GM23338 (cell line): ENCODE data around the gene TTLL9. TPM values are rescaled to one million over a fixed set of nuclear protein-coding genes. Genes with fewer than 3 reads are reported as not detected.

Experiments used
- ATAC-seq: fragments of 200-7000 bp; cut with Tn5 transposase; 3 replicates; pipeline ENCODE4 v1.9.1; 2020
- DNase-seq: peaks from one replicate; pipeline ENCODE4 v3.0.0-alpha.2; 2015; ENCODE audit warnings: low spot score
- H2AFZ ChIP-seq: fragments of 200-600 bp; sonication (generic); 2 replicates; pipeline ENCODE4 v1.8.0; 2016; ENCODE audit warnings: antibody characterized with exemption, mild to moderate bottlenecking, moderate library complexity
- H3F3A ChIP-seq: fragments of 200-600 bp; sonication (generic); replicated peaks from 2 replicates; pipeline ENCODE4 v1.8.0; 2017; ENCODE audit warnings: antibody characterized with exemption, mixed run types, low read depth
- H3K27ac ChIP-seq: fragments of 200-600 bp; sonication (generic); 2 replicates; pipeline ENCODE4 v1.6.1; 2016; ENCODE audit warnings: low read depth
- H3K27me3 ChIP-seq: fragments of 200-600 bp; sonication (generic); 2 replicates; pipeline ENCODE4 v1.8.0; 2016; ENCODE audit warnings: mild to moderate bottlenecking, mixed run types, moderate library complexity; ENCODE audit not compliant: insufficient read depth
- H3K36me3 ChIP-seq: fragments of 200-600 bp; sonication (generic); 2 replicates; pipeline ENCODE4 v1.8.0; 2016; ENCODE audit warnings: mild to moderate bottlenecking; ENCODE audit not compliant: insufficient read depth
- H3K4me1 ChIP-seq: fragments of 200-600 bp; sonication (generic); 2 replicates; pipeline ENCODE4 v1.8.0; 2016; ENCODE audit warnings: mild to moderate bottlenecking, moderate library complexity; ENCODE audit not compliant: insufficient read depth
- H3K4me2 ChIP-seq: fragments of 200-600 bp; sonication (generic); 2 replicates; pipeline ENCODE4 v1.7.1; 2017; ENCODE audit warnings: mixed run types
- H3K4me3 ChIP-seq: fragments of 200-600 bp; sonication (generic); 2 replicates; pipeline ENCODE4 v1.6.1; 2016; ENCODE audit warnings: mixed run types
- H3K79me2 ChIP-seq: fragments of 200-600 bp; sonication (generic); replicated peaks from 2 replicates; pipeline ENCODE4 v1.8.0; 2017; ENCODE audit warnings: mild to moderate bottlenecking; ENCODE audit not compliant: insufficient read depth
- H3K9me2 ChIP-seq: fragments of 200-600 bp; sonication (generic); 2 replicates; pipeline ENCODE4 v1.8.0; 2017; ENCODE audit not compliant: insufficient read depth
- H4K20me1 ChIP-seq: fragments of 200-600 bp; sonication (generic); replicated peaks from 2 replicates; pipeline ENCODE4 v1.8.0; 2017; ENCODE audit warnings: mild to moderate bottlenecking; ENCODE audit not compliant: insufficient read depth
- H3K27ac Mint-ChIP-seq: 2 replicates; pipeline ENCODE4 v1.8.0; 2020; ENCODE audit warnings: inconsistent platforms, mild to moderate bottlenecking, moderate library complexity, mixed read lengths
- H3K27me3 Mint-ChIP-seq: 3 replicates; pipeline ENCODE4 v1.8.0; 2022; ENCODE audit warnings: low read depth, mild to moderate bottlenecking, moderate library complexity, mixed read lengths, inconsistent platforms; ENCODE audit not compliant: insufficient read depth, poor library complexity
- H3K36me3 Mint-ChIP-seq: 3 replicates; pipeline ENCODE4 v1.8.0; 2021; ENCODE audit warnings: low read depth, mild to moderate bottlenecking, inconsistent platforms, moderate library complexity, mixed read lengths
- H3K4me1 Mint-ChIP-seq: 3 replicates; pipeline ENCODE4 v1.8.0; 2020; ENCODE audit warnings: mild to moderate bottlenecking, inconsistent platforms, mixed read lengths
- H3K4me3 Mint-ChIP-seq: 3 replicates; pipeline ENCODE4 v1.8.0; 2021; ENCODE audit warnings: moderate library complexity, mild to moderate bottlenecking, inconsistent platforms, mixed read lengths
- H3K9me3 Mint-ChIP-seq: 3 replicates; pipeline ENCODE4 v1.8.0; 2020; ENCODE audit warnings: moderate library complexity, mild to moderate bottlenecking, inconsistent platforms, mixed read lengths
- CREB1 ChIP-seq: fragments of 250-450 bp; sonication (Bioruptor Pico); IDR thresholded peaks from 2 replicates; pipeline ENCODE4 v1.5.0; 2020; ENCODE audit warnings: low read depth, mild to moderate bottlenecking, moderate library complexity
- CTCF ChIP-seq, 2 experiments: fragments of 200-600 bp in 1 of 2; sonication (generic) in 1 of 2; conservative IDR thresholded peaks; 2 replicates each; pipeline versions ENCODE4 v1.5.1 to v1.6.1; 2016 to 2017; ENCODE audit warnings: antibody characterized with exemption in 2 of 2, low read depth in 2 of 2, mild to moderate bottlenecking in 2 of 2, moderate library complexity in 1 of 2
- ETS1 ChIP-seq: IDR thresholded peaks from 2 replicates; pipeline ENCODE4 v1.6.1; 2016; ENCODE audit warnings: antibody characterized with exemption
- EZH2 ChIP-seq: fragments of 200-600 bp; sonication (generic); IDR thresholded peaks from one replicate; pipeline ENCODE4 v1.8.0; 2017; ENCODE audit warnings: antibody characterized with exemption, mild to moderate bottlenecking, low read depth; ENCODE audit not compliant: unreplicated experiment
- EZH2phosphoT487 ChIP-seq: fragments of 200-600 bp; sonication (generic); IDR thresholded peaks from one replicate; pipeline ENCODE4 v1.8.1; 2018; ENCODE audit warnings: antibody characterized with exemption; ENCODE audit not compliant: unreplicated experiment
- NANOG ChIP-seq: IDR thresholded peaks from 2 replicates; pipeline ENCODE4 v1.6.1; 2016; ENCODE audit warnings: antibody characterized with exemption, borderline replicate concordance
- POLR2AphosphoS5 ChIP-seq: IDR thresholded peaks from 2 replicates; pipeline ENCODE4 v1.6.1; 2016; ENCODE audit warnings: antibody characterized with exemption, low read depth
- STAT1 ChIP-seq: IDR thresholded peaks from one replicate; pipeline ENCODE4 v1.6.1; 2016; ENCODE audit warnings: antibody characterized with exemption; ENCODE audit not compliant: unreplicated experiment
- ZNF331 ChIP-seq: fragments of 250-450 bp; sonication (Bioruptor Pico); IDR thresholded peaks from 2 replicates; pipeline ENCODE4 v1.5.0; 2020; ENCODE audit warnings: low read depth, mild to moderate bottlenecking, moderate library complexity
- polyA plus RNA-seq: library from polyadenylated mRNA; unstranded; fragments of >200 nt; fragmentation: Nextera tagmentation; extraction: Ambion mirVana; gene quantifications from 2 replicates; pipeline ENCODE4 v1.2.1, GENCODE V29; 2016
- total RNA-seq: library from RNA; depleted of rRNA; stranded (reverse); fragments of >200 nt; shearing (Covaris generic); gene quantifications from 2 replicates; pipeline ENCODE4 v1.2.3, GENCODE V29; 2014
- TF ChIP-seq, protein P1 (sequence below): fragments of 250-450 bp; sonication (Bioruptor Pico); IDR thresholded peaks from 2 replicates; pipeline ENCODE4 v1.5.0; 2020; ENCODE audit warnings: mild to moderate bottlenecking, moderate library complexity
- TF ChIP-seq, protein P2 (sequence below): IDR thresholded peaks from one replicate; pipeline ENCODE4 v1.6.1; 2018; ENCODE audit warnings: antibody characterized with exemption; ENCODE audit not compliant: unreplicated experiment

TTLL9 gene
- total and polyA plus RNA-seq, 2 experiments from 2014 or later, result not detected

GRCh38 chr20:31968291-31969126 lies 98.1 kb downstream of the TTLL9 start (continued):
- TF ChIP-seq, protein P1, sequence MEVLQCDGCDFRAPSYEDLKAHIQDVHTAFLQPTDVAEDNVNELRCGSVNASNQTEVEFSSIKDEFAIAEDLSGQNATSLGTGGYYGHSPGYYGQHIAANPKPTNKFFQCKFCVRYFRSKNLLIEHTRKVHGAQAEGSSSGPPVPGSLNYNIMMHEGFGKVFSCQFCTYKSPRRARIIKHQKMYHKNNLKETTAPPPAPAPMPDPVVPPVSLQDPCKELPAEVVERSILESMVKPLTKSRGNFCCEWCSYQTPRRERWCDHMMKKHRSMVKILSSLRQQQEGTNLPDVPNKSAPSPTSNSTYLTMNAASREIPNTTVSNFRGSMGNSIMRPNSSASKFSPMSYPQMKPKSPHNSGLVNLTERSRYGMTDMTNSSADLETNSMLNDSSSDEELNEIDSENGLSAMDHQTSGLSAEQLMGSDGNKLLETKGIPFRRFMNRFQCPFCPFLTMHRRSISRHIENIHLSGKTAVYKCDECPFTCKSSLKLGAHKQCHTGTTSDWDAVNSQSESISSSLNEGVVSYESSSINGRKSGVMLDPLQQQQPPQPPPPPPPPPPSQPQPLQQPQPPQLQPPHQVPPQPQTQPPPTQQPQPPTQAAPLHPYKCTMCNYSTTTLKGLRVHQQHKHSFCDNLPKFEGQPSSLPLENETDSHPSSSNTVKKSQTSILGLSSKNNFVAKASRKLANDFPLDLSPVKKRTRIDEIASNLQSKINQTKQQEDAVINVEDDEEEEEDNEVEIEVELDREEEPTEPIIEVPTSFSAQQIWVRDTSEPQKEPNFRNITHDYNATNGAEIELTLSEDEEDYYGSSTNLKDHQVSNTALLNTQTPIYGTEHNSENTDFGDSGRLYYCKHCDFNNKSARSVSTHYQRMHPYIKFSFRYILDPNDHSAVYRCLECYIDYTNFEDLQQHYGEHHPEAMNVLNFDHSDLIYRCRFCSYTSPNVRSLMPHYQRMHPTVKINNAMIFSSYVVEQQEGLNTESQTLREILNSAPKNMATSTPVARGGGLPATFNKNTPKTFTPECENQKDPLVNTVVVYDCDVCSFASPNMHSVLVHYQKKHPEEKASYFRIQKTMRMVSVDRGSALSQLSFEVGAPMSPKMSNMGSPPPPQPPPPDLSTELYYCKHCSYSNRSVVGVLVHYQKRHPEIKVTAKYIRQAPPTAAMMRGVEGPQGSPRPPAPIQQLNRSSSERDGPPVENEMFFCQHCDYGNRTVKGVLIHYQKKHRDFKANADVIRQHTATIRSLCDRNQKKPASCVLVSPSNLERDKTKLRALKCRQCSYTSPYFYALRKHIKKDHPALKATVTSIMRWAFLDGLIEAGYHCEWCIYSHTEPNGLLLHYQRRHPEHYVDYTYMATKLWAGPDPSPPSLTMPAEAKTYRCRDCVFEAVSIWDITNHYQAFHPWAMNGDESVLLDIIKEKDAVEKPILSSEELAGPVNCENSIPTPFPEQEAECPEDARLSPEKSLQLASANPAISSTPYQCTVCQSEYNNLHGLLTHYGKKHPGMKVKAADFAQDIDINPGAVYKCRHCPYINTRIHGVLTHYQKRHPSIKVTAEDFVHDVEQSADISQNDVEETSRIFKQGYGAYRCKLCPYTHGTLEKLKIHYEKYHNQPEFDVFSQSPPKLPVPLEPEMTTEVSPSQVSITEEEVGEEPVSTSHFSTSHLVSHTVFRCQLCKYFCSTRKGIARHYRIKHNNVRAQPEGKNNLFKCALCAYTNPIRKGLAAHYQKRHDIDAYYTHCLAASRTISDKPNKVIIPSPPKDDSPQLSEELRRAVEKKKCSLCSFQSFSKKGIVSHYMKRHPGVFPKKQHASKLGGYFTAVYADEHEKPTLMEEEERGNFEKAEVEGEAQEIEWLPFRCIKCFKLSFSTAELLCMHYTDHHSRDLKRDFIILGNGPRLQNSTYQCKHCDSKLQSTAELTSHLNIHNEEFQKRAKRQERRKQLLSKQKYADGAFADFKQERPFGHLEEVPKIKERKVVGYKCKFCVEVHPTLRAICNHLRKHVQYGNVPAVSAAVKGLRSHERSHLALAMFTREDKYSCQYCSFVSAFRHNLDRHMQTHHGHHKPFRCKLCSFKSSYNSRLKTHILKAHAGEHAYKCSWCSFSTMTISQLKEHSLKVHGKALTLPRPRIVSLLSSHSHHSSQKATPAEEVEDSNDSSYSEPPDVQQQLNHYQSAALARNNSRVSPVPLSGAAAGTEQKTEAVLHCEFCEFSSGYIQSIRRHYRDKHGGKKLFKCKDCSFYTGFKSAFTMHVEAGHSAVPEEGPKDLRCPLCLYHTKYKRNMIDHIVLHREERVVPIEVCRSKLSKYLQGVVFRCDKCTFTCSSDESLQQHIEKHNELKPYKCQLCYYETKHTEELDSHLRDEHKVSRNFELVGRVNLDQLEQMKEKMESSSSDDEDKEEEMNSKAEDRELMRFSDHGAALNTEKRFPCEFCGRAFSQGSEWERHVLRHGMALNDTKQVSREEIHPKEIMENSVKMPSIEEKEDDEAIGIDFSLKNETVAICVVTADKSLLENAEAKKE (CRISPR knock-in tag), result no peak
- no peak for TF ChIP-seq POLR2AphosphoS5
- TF ChIP-seq, protein P2, sequence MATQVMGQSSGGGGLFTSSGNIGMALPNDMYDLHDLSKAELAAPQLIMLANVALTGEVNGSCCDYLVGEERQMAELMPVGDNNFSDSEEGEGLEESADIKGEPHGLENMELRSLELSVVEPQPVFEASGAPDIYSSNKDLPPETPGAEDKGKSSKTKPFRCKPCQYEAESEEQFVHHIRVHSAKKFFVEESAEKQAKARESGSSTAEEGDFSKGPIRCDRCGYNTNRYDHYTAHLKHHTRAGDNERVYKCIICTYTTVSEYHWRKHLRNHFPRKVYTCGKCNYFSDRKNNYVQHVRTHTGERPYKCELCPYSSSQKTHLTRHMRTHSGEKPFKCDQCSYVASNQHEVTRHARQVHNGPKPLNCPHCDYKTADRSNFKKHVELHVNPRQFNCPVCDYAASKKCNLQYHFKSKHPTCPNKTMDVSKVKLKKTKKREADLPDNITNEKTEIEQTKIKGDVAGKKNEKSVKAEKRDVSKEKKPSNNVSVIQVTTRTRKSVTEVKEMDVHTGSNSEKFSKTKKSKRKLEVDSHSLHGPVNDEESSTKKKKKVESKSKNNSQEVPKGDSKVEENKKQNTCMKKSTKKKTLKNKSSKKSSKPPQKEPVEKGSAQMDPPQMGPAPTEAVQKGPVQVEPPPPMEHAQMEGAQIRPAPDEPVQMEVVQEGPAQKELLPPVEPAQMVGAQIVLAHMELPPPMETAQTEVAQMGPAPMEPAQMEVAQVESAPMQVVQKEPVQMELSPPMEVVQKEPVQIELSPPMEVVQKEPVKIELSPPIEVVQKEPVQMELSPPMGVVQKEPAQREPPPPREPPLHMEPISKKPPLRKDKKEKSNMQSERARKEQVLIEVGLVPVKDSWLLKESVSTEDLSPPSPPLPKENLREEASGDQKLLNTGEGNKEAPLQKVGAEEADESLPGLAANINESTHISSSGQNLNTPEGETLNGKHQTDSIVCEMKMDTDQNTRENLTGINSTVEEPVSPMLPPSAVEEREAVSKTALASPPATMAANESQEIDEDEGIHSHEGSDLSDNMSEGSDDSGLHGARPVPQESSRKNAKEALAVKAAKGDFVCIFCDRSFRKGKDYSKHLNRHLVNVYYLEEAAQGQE, result peak; percentile 100

DNA sequence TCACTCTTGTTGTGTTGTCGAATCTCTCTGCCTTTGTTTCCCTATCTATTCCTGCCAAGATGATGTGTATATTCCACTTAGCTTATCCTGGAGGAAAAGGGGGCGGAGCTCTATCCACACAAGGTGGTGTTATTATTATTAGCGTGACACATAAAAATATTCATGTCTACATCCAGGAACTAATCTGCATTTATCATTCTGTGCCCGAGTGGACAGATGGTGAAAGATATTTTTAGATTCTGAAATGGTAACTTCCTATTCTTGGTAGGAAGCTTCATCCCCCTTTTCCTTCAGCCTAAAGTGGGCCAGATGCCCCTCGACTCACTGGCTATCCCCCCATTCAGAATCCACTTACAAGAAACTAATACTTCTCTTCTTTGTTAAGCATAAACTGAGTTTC lies 99.6 kb downstream of the TTLL9 start:
- Mint-ChIP-seq H3K36me3 (no peaks in the 10 kb centered on the region), H3K4me1 (peaks cover 42% of the 10 kb centered on the region), H3K27me3 (peaks cover 19% of the 10 kb centered on the region), H3K9me3 (peaks cover 10% of the 10 kb centered on the region; the same call in 2 of the 3 replicates), H3K27ac (no peak overlapping the region), H3K4me3 (peak overlapping the region; percentile 86; the same call in 1 of the 3 replicates)
- Histone ChIP-seq H3K27ac (no peak overlapping the region), H3K9me2 (no peaks in the 10 kb centered on the region), H3K36me3 (no peaks in the 10 kb centered on the region), H2AFZ (no peak overlapping the region), H3K4me3 (no peak overlapping the region), H3F3A (peaks cover 33% of the 10 kb centered on the region), H4K20me1 (peaks cover 25% of the 10 kb centered on the region), H3K27me3 (peaks cover 25% of the 10 kb centered on the region), H3K79me2 (no peaks in the 10 kb centered on the region), H3K4me2 (no peak overlapping the region), H3K4me1 (peaks cover 41% of the 10 kb centered on the region)
- DNase-seq, result no peak
- no peak for ATAC-seq
- no peak for TF ChIP-seq CTCF (conservative IDR thresholded peaks at IDR 0.05; ENCODE audit: low read depth in 2 of 2)
- no peak for TF ChIP-seq ETS1
- no peak for TF ChIP-seq STAT1
- TF ChIP-seq EZH2, result no peak
- no peak for TF ChIP-seq NANOG
- TF ChIP-seq CREB1 (CRISPR knock-in tag), result no peak
- TF ChIP-seq EZH2phosphoT487, result no peak
- no peak for TF ChIP-seq POLR2AphosphoS5
- no peak for TF ChIP-seq ZNF331 (CRISPR knock-in tag)
